GM10266 (cell line): ENCODE data around the gene CDK5R1.

Experiments used
- DNase-seq: peaks from one replicate; pipeline ENCODE4 v3.0.0; 2012; ENCODE audit errors: extremely low spot score
- TF ChIP-seq, protein P1 (sequence below): IDR thresholded peaks from 2 replicates; pipeline ENCODE4 v1.5.1; 2012; ENCODE audit warnings: mild to moderate bottlenecking, low read depth; ENCODE audit not compliant: control insufficient read depth, insufficient read depth; ENCODE audit errors: missing control alignments

The CDK5R1 gene

GRCh38 chr17:32488604-32489180, 1.9 kb downstream of the CDK5R1 start:
- TF ChIP-seq, protein P1, sequence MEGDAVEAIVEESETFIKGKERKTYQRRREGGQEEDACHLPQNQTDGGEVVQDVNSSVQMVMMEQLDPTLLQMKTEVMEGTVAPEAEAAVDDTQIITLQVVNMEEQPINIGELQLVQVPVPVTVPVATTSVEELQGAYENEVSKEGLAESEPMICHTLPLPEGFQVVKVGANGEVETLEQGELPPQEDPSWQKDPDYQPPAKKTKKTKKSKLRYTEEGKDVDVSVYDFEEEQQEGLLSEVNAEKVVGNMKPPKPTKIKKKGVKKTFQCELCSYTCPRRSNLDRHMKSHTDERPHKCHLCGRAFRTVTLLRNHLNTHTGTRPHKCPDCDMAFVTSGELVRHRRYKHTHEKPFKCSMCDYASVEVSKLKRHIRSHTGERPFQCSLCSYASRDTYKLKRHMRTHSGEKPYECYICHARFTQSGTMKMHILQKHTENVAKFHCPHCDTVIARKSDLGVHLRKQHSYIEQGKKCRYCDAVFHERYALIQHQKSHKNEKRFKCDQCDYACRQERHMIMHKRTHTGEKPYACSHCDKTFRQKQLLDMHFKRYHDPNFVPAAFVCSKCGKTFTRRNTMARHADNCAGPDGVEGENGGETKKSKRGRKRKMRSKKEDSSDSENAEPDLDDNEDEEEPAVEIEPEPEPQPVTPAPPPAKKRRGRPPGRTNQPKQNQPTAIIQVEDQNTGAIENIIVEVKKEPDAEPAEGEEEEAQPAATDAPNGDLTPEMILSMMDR: no peak
- no peak for DNase-seq

DNA sequence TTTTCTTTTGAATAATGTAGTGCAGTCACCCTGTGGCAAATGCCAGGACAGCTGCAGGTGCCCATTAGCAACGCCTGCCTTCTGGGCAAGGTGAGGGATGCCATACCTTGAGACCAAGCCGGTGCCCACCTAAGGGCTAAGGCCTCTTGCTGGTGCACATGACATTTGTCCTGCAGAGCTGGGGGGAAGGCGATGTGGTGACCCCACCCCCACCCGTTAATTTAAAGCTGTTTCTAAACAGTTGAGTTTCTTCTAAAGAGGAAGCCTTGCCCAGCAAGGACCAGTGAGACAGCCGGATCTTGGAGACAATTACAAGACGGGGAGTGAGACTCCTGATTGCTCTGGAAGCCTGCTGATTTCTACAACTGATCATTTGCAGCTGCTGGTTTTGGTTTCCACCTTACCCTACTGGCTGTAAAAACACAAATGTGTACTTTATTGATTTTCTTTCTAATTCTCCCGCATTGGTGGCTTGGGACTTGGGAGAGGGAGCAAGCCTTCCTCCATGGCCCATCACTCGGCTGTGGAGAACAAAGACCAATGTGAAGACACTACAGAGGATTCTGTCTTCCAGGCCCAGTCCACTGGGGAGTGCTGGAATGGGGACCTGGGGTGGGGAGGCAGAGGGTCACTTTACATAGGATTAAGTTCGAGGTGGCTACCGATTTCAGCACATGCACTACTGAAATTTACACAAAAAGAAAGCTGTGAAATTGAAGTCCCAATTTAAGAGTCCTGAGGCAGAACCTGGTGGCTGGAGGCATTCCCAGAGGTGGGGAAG, 2.7 kb downstream of the CDK5R1 start:
- peak; percentile 65 for DNase-seq
- TF ChIP-seq, protein P1: no peak

GRCh38 chr17:32490101-32490482, 3.3 kb downstream of the CDK5R1 start:
- DNase-seq: peak; percentile 57
- TF ChIP-seq, protein P1: no peak

DNA sequence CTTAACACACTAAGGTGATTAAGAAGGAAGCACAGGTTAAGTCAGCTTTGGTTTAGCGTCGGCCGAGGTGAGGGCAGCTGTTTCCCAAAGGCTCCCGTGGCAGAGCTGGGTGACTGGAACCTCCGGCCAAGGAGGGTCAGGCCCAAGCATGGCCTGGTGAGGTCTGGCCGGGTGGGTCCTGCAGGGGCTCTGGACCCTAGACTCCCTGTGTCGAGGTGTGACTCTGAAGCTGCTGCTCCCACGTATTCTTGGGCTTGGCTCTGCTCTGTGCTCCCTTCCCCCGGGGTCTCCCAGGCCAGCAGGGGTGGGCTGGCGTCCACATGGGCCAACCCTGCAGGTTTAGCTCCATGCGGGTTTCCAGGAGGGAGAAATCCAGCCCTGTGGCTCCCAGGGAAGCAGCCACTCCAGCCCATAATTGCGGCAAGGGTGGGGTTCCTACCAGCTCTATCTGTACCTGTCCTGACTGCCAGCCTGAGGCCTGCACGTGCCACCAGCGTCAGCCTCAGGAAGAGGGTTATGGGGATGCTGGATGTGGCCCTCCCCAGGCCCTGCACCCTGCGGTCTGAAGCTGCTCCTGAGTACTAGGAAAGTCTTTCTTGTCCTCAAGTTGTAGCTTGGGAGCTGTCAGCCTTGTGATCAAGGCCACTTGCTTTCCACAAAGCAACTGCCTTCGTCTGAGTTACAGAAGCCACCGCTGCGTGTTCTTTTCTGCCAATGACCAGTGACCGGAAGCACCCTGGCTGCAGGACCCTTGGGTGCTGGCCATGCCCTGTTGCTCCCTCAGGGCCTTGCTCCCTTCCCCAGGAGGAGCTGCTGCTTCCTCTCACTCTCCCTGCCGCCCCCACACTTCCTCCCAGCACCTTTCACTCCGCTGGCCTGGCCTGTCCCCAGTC, 4.8 kb downstream of the CDK5R1 start:
- TF ChIP-seq, protein P1: no peak
- peak; percentile 74 for DNase-seq

DNA sequence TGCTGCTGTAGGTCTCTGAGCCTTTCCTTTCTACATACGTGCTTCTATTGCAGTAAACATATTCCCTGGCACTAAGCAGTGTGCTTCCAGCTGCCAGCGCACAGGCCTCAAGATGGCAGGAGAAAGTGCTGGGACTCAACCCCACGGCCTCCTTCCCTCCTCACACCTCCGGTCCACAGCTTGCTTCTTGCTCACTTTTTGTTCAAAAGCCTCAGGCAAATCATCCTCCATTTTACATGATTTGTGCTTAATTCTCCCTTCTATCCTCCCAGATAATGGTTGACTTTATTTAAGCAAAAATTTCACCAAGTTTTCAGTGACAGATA, 5.4 kb downstream of the CDK5R1 start:
- DNase-seq: no peak
- TF ChIP-seq, protein P1: no peak

- DNase-seq: peak; percentile 39
- TF ChIP-seq, protein P1: no peak
Measured at GRCh38 chr17:32492648-32493289, 6.0 kb downstream of the CDK5R1 start.
